NCI-H82 (cell line): ENCODE measurements around the gene TPK1.

Experiments used
- DNase-seq: peaks from one replicate; lab custom pipeline; 2025; lab: John Stamatoyannopoulos, UW

TPK1 gene

GRCh38 chr7:144407266-144407931, 428.5 kb downstream of the TPK1 start:
- DNase-seq: peak; percentile 6

- no peak for DNase-seq
Measured at GRCh38 chr7:144404946-144405345, 430.9 kb downstream of the TPK1 start.

- no peak for DNase-seq
Measured at GRCh38 chr7:144403649-144404061, 432.2 kb downstream of the TPK1 start, which contains the start of gene NOBOX. NOBOX (minus strand) TSS chr7:144403693.

GRCh38 chr7:144403102-144403501, 432.8 kb downstream of the TPK1 start:
- no peak for DNase-seq
